ENCODE measurements around the gene SPECC1L.
"Not testable (repeated sequence)": the region's sequence is repeated elsewhere in the genome, so short reads cannot be mapped to it uniquely, and the experiment has no call there.

The SPECC1L gene

GRCh38 chr22:24270556-24271385 is at the start of gene SPECC1L:
Gene SPECC1L, plus strand, starts transcription at chr22:24270831. Its CDS starts 31,401 bp downstream, at chr22:24302232.
- DNase-seq, result peak; percentile 92

- DNase-seq, result no peak
Observed at GRCh38 chr22:24224468-24224867, 46.2 kb upstream of the SPECC1L start.

DNA sequence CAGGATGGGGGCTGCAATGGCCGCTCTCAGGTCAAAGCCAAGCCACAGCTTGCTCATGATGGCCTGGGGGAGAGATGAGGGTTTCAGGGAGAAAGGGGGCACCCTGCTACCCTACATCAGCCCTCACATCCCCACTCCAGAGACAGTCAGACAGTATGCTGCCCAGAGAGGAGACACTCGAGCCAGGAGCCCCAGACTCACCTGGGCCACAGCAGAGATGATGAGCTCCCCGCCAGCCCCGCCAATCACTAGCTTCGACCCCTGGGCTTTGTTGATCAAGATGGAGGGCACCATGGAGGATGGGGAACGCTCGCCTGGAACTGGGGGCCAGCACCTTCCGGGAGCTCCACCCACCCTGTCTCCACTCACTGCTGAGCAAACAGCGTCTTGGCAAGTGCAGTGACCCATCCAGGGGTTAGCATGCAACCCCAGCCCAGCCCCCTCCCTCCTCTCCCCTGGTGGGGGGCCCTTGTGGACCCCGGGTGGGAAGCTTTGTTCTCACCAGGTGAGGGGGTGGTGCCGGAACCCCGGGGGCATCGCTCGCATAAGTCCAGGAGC is 45.5 kb upstream of the SPECC1L start:
- DNase-seq, result no peak

DNA sequence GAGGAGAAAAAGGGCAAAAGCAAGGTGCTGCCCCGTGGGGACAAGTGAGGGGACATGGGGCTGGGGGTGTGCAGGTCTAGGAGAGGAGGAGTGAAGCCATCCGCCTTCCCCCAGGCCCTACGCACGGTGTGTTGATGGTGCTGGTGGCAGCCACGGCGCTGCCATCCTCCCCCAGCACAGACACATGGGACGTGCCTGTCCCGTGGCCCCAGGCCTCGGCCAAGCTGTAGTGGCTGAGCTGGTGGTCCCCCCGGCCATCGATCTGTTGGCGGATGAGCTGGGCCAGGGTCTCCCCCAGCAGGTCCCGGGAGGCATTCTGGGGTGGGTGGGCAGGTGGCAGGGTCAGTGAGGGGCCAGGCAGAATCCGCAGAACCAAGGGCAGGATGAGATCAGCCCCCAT is 44.7 kb upstream of the SPECC1L start:
- DNase-seq, result no peak

DNA sequence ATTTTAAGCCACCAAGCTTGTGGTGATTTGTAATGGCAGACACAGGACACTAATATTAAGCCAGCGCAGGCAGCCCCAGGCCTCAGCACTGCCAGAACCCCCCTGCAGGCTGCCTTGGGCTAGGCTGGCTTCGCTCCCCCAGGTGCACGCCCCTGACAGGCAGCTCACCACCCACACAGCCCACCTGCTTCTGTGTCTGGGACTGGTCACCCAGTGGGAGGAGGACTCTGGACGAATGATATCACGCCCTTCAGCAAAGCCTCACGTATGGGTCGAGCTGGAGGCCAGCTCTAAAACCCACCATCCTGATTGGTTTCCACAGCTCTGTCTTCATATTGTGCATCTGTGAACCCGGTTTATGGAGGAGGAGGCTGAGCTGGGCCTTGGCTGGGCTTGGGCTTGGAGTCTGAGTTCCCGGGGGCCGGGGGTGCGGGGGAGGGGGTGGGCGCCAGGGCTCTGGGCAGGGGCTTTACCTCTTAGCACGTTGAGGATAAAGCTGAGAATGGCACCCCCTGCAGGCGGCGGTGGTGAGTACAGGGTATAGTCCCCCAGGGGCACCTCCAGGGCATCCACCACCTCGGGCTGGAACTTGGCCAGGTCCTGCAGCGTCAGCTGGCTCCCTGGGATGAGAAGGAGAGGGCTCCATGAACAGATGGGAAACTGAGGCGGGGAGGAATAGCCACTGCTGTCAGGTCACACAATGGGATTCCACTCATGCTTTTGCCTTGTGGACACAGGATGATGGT is 39.5 kb upstream of the SPECC1L start:
- no peak for DNase-seq

- DNase-seq, result no peak
Observed at GRCh38 chr22:24231706-24232105, 38.9 kb upstream of the SPECC1L start.

DNA sequence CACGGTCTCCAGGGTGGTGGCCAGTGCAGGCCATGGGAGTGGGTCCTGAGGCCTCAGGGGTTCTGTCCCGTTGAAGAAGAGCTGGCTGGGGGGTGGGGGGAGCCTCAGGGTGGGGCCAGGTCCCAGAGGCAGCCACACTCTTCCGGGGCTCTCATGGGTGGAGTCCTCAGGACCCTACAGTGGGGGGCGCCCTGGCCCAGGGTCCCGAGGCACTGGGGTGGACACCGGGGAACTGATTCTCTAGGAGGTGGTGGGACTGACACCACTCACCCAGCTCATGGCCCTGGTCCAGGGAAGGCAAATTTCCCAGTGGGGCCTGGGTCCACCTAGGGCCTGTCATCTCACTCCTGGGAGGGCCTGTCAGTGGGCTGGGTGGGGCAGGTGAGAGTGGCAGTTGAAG is 38.5 kb upstream of the SPECC1L start:
- DNase-seq, result no peak

- no peak for DNase-seq
Observed at GRCh38 chr22:24232725-24233124, 37.9 kb upstream of the SPECC1L start.

DNA sequence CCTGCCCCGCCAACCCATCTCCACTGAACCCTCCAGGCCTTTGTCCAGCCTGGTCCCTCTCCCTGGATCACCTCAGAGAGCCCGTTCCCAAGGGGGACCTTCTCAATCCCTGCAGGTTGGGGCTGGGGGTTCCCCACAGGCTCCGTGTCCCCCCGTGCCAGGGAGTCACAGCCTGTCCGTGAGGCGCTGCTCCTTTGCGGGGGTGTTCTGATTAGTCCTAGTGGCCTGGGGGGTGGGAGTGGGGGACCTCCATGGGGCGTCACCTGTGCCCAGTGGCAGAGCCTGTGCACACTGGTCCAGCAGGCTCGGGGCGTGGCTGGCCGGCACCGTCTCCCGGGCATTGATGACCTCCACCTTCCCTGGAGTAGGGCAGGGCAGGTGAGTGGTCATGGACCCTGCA is 37.4 kb upstream of the SPECC1L start:
- no peak for DNase-seq

DNA sequence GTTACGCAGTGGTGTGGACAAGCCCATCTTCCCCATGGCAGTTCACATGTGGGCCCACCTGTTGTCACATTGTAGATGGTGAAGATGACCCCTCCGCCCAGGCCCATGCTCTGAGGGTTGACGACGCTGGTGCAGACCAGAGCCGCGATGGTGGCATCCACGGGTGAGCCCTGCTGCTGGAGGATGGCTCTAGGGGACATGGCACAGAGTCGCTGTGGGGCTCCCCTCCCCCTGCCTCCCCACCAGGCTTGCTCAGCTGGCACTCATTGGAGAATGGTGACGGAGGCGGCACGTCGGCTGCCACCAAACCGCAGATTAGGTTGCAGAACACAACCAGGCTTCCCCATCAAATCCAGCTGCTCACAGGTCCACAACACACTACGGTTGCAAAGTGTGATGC is 36.8 kb upstream of the SPECC1L start:
- no peak for DNase-seq

DNA sequence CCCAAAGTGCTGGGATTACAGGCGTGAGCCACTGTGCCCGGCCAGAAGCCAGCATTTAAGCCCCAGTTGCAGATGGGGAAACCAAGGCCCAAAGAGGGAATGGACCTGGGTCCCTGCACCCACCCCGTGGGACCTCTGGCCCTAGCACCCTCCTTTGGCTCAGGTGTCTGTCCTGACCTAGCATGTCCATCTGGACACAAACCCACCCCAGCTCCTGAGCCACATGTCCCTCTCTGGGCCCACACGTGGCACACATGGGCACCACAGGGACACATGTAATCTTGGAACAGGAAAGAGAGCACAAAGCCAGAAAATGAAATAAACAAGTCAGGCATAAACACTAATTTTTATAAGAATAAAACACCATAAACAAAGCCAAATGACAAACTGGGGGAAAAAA is 35.3 kb upstream of the SPECC1L start:
- no peak for DNase-seq

DNA sequence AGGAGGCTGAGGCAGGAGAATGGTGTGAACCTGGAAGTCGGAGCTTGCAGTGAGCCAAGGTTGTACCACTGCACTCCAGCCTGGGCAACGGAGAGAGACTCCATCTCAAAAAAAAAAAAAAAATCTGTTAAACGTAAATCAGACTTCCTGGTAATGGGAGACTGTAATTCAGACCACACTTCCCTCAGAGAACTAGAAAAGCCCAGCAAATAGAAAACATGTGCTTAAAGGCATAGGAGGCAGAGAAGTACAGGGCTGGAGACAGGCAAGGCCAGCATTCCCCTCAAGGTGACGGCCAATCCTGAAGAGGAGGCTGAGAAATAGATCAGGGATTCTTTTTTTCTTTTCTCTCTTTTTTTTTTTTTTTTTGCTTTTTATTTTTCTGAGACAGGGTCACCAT is 34.0 kb upstream of the SPECC1L start:
- DNase-seq, result peak; percentile 60

GRCh38 chr22:24238101-24238694 is 32.4 kb upstream of the SPECC1L start:
- not testable (repeated sequence) for DNase-seq

- no peak for DNase-seq
Observed at GRCh38 chr22:24240381-24240780, 30.2 kb upstream of the SPECC1L start.

DNA sequence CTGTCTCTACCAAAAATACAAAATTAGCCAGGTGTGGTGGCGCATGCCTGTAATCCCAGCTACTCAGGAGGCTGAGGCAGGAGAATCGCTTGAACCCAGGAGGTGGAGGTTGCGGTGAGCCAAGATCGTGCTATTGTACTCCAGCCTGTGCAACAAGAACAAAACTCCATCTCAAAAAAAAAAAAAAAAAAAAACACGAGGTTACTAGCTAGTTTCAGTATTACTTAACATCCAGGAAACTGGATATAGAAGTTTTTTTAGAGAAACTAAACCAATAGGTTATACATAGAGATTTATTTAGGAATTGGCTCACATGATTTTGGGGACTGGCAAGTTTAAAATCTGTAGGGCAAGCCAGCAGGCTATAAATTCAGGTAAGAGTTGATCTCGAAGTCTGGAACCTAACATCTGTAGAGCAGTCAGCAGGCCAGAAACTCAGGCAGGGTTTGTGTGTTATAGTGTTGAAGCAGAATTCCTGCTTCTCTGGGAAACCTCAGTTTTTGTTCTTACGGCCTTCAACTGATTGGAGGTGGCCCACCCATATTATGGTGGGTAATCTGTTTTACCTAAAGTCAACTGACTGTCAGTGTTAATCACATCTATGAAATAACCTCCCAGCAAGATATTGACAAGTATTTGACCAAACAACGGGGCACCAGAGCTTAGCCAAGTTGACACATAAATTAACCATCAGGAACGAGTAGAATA is 29.5 kb upstream of the SPECC1L start:
- DNase-seq, result not testable (repeated sequence)

DNA sequence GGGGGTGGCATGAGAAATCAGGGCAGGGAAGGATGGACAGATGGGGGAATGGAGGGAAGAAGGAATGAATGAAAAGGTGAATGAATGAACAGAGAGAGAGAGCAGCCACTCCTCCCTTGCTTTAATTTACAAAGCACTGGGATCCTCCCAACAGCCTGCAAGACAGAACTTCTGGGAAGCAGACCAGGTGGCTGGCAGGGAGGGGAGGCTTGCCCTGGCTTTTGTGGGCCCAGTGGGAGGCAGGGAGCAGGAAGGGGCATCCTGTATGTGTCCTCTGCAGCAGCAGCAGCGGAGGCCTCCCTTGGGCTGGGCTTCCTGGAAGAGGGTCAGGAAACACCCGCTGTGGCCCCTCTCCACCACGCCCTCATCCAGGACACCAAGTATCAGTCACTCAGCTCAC is 27.2 kb upstream of the SPECC1L start:
- DNase-seq, result not testable (repeated sequence)

GRCh38 chr22:24244144-24244787 is 26.4 kb upstream of the SPECC1L start:
- peak; percentile 33 for DNase-seq

GRCh38 chr22:24245030-24245431 is 25.6 kb upstream of the SPECC1L start, which contains the start of gene GGT5:
Gene GGT5, minus strand, starts transcription at chr22:24245082. Its CDS starts 357 bp downstream, at chr22:24244725.
- DNase-seq, result not testable (repeated sequence)

DNA sequence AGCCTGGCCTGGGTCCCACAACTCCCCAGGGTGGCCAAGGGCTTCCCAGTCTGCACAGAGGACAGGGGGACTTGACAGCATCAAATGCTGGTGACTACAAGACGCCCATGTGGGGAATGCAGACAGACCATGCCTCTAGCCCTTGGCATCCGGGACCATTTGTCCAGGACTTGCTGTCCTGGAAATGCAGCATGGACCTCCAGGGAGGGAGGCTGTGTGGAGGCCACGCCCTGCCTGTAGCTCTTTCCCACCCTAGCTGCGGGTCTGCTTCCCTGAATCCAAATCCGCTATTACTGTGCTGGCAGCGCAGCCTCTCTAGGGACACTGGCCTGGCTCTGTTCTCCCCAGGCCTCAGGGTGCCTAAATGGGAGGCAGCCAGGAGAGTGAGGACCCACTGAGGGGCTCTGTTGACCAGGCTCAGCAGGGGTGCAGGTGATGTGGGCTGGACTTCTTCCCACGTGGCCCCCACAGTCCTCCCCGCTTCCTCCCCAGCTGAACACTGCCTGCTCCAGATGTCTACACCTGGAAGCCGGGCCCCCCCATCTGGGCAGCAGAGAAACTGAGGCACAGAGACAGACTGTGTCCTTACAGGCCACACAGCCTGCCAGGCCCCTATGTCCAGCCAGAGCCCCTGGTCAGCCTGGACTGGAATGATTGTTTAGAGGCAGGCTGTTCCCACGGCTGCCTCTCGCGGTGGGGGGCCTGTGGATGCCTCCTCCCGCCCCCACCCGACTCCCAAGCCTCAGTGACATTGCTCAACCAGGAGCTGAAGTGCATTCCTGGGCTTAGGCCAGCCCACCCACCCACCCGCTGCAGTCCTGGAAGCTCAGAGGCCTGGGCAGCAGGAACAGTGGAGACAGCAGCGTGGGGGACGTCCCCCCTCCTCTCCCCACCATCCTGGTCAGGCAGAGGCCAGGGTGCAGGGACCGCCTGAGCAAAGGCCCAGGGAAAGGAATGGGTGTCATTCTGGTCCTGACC is 24.8 kb upstream of the SPECC1L start:
- peak; percentile 62 for DNase-seq

DNA sequence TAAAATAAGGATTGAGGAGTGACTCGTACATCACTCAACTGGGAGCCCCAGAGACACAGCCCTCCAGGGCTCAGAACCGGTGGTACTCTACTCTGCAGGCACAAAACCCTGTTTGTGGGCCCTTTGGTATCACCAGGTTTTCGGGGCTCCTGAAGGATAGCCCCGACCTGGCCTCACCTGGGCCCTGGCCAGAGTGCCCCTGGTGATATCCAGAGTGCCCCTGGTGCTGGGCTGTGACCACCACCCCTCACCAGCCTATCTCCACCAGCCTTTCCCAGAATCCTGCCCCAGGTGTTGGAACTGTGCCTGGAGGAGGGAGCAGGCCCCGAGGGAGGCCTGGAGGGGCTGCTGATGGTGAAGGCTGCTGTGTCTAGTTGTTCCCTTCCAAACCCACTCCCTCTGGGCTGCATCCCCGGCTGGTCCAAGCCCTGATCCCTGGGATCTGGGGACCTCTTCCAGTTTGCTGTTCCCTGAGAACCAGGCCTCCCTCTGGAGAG is 23.6 kb upstream of the SPECC1L start:
- no peak for DNase-seq
